Lung (tissue), 14 donors: ENCODE measurements around the gene NPEPPS. TPM values are rescaled to one million over a fixed set of nuclear protein-coding genes. Genes with fewer than 3 reads are reported as not detected.
"Not testable (repeated sequence)": the region's sequence is repeated elsewhere in the genome, so short reads cannot be mapped to it uniquely, and the experiment has no call there.

Experiments used
- ATAC-seq: fragments of 200-7000 bp; cut with Tn5 transposase; one replicate; pipeline ENCODE4 v1.9.1; 2020; ENCODE audit warnings: moderate number of reproducible peaks; ENCODE audit not compliant: insufficient read depth, low FRiP score
- DNase-seq, 3 donors: peaks; one replicate each; pipeline ENCODE4 v3.0.0-alpha.2; 2013 to 2017
- H3K27ac ChIP-seq, 2 donors: one replicate each; pipeline ENCODE4 v1.5.1; 2013; ENCODE audit warnings: mild to moderate bottlenecking in 2 of 2, moderate library complexity in 2 of 2, control low read depth in 1 of 2, inconsistent platforms in 1 of 2, low read depth in 1 of 2, low read length in 1 of 2
- H3K27me3 ChIP-seq, 3 donors: one replicate each; pipeline ENCODE4 v1.5.1; 2013; ENCODE audit warnings: low read length in 2 of 3; ENCODE audit not compliant: control insufficient read depth in 3 of 3, insufficient read depth in 3 of 3
- H3K36me3 ChIP-seq, 4 donors: one replicate each; pipeline ENCODE4 v1.5.1; 2013; ENCODE audit warnings: low read length in 4 of 4, mild to moderate bottlenecking in 1 of 4, moderate library complexity in 1 of 4; ENCODE audit not compliant: control insufficient read depth in 4 of 4, insufficient read depth in 4 of 4
- H3K4me1 ChIP-seq, 5 donors: one replicate each; pipeline ENCODE4 v1.5.1; 2013; ENCODE audit warnings: low read length in 5 of 5, mild to moderate bottlenecking in 2 of 5, moderate library complexity in 1 of 5; ENCODE audit not compliant: control insufficient read depth in 5 of 5, insufficient read depth in 5 of 5
- H3K4me3 ChIP-seq: one replicate; pipeline ENCODE4 v1.5.1; 2013; ENCODE audit warnings: mild to moderate bottlenecking, control low read depth, moderate library complexity
- H3K9ac ChIP-seq, 2 donors: one replicate each; pipeline ENCODE4 v1.5.1; 2013; ENCODE audit warnings: low read length in 2 of 2, control low read depth in 1 of 2; ENCODE audit not compliant: insufficient read depth in 1 of 2
- H3K9me3 ChIP-seq, 4 donors: one replicate each; pipeline ENCODE4 v1.5.1; 2013; ENCODE audit warnings: low read length in 3 of 4, mild to moderate bottlenecking in 1 of 4, moderate library complexity in 1 of 4; ENCODE audit not compliant: control insufficient read depth in 4 of 4, insufficient read depth in 3 of 4
- WGBS, 2 donors: extraction: QIAGEN DNeasy Blood & Tissue Kit; methylation state at CpG; one replicate each; pipeline ENCODE4 v1.1.7; 2013; 5-methylcytosine and 5-hydroxymethylcytosine counted together
- long read RNA-seq, 5 donors: transcript quantifications; one replicate each; lab custom pipeline, GENCODE V29; 2026
- polyA plus RNA-seq, 2 donors: library from polyadenylated mRNA; stranded (reverse); fragments of 200-250 nt; gene quantifications; one replicate each; pipeline ENCODE4 v1.2.1, GENCODE V29; 2013
- total RNA-seq, 2 donors: library from RNA; depleted of rRNA in 1 of 2; stranded (reverse); fragments of >200 nt in 1 of 2; gene quantifications; one replicate each; pipeline ENCODE4 v1.2.1, GENCODE V29; 2014 to 2021
- donor health status: Bipolar disorder and iron deficiency.
- donor health status: healthy.
- donor health status: DM: yes; HTN: yes; CAD: no.

Gene NPEPPS
- total RNA-seq (100 to 1,000 TPM in 1 of 2 donors, 10 to 100 TPM in 1; 93.8 to 245 TPM), polyA plus RNA-seq (10 to 100 TPM; 30.1 to 36.9 TPM)
- long read RNA-seq, donor 1, full-length matches to known transcripts = 17 of 17 reads
- long read RNA-seq, donor 1, partial matches to known transcripts = 0 of 17 reads
- long read RNA-seq, donor 1, other reads (novel, unspliced or antisense) = 0 of 17 reads
- long read RNA-seq, donor 2 = 0 reads
- long read RNA-seq, donor 3, full-length matches to known transcripts = 2 of 2 reads
- long read RNA-seq, donor 3, partial matches to known transcripts = 0 of 2 reads
- long read RNA-seq, donor 3, other reads (novel, unspliced or antisense) = 0 of 2 reads
- long read RNA-seq, donor 4, full-length matches to known transcripts = 1 of 1 reads
- long read RNA-seq, donor 4, partial matches to known transcripts = 0 of 1 reads
- long read RNA-seq, donor 4, other reads (novel, unspliced or antisense) = 0 of 1 reads
- long read RNA-seq, donor 5, full-length matches to known transcripts = 7 of 35 reads
- long read RNA-seq, donor 5, partial matches to known transcripts = 28 of 35 reads
- long read RNA-seq, donor 5, other reads (novel, unspliced or antisense) = 0 of 35 reads

- ATAC-seq = peak; percentile 98
Observed at GRCh38 chr17:47530557-47531232, at the start of gene NPEPPS. Gene NPEPPS, plus strand, starts transcription at chr17:47531108. Its CDS starts 193 bp downstream, at chr17:47531301.

GRCh38 chr17:47491841-47492212 is 39.1 kb upstream of the NPEPPS start:
- Histone ChIP-seq H3K9ac (peak overlapping the region in 1 of 2 donors; percentile 37), H3K4me3 (peak overlapping the region; percentile 50), H3K27ac (peak overlapping the region; percentile 56 to 89)
- H3K27me3 ChIP-seq, ATAC-seq, H3K9me3 ChIP-seq, H3K4me1 ChIP-seq, H3K36me3 ChIP-seq: not testable (repeated sequence)
- DNase-seq = peak in 1 of 3 donors; percentile 10
- 5 to 10% methylated on average over 13 to 15 of the region's 15 CpGs for WGBS, 2 donors

More at GRCh38 chr17:47530557-47531232, at the start of gene NPEPPS:
- peak within 1 kb of the TSS in 1 of 2 donors; percentile 49 for H3K9ac ChIP-seq
- peak within 1 kb of the TSS; percentile 62 for H3K4me3 ChIP-seq
- H3K9me3 ChIP-seq, H3K36me3 ChIP-seq, H3K4me1 ChIP-seq, H3K27me3 ChIP-seq: not testable (repeated sequence)
- H3K27ac ChIP-seq = peak within 1 kb of the TSS; percentile 82 to 86
- WGBS, 2 donors = 11 to 29% methylated on average over 27 to 59 of the region's 60 CpGs
- DNase-seq = peak; percentile 89 to 95 (median 92)

- H3K36me3 ChIP-seq, H3K27ac ChIP-seq, H3K9ac ChIP-seq, H3K9me3 ChIP-seq, DNase-seq, H3K27me3 ChIP-seq, H3K4me3 ChIP-seq, ATAC-seq: not testable (repeated sequence)
- 41 to 67% methylated on average over 1 of the region's 1 CpG for WGBS, 2 donors
- H3K4me1 ChIP-seq = peaks cover 0 to 19% (median 0%) of the 10 kb centered on the region in 5 donors
Observed at GRCh38 chr17:47499074-47499473, 31.8 kb upstream of the NPEPPS start.

- H3K4me3 ChIP-seq, DNase-seq, H3K27me3 ChIP-seq, H3K27ac ChIP-seq, H3K36me3 ChIP-seq, ATAC-seq, H3K9ac ChIP-seq, H3K9me3 ChIP-seq: not testable (repeated sequence)
- 92% methylated on average over 4 of the region's 4 CpGs for WGBS, 2 donors
- peaks cover 0 to 19% (median 0%) of the 10 kb centered on the region in 5 donors for H3K4me1 ChIP-seq
Observed at GRCh38 chr17:47499494-47499893, 31.4 kb upstream of the NPEPPS start.

- H3K36me3 ChIP-seq, H3K4me3 ChIP-seq, H3K9ac ChIP-seq, H3K27me3 ChIP-seq, ATAC-seq, H3K27ac ChIP-seq, H3K9me3 ChIP-seq: not testable (repeated sequence)
- DNase-seq = peak; percentile 15 to 31 (median 29)
- H3K4me1 ChIP-seq = peaks cover 0 to 19% (median 0%) of the 10 kb centered on the region in 5 donors
- WGBS, 2 donors = 58 to 72% methylated on average over 3 to 4 of the region's 4 CpGs
Observed at GRCh38 chr17:47500620-47501019, 30.3 kb upstream of the NPEPPS start.

GRCh38 chr17:47502122-47502731 is 28.7 kb upstream of the NPEPPS start:
- DNase-seq (peak; percentile 25 to 85 (median 55)), ATAC-seq (peak; percentile 85)
- Histone ChIP-seq H3K4me1 (peaks cover 0 to 19% (median 0%) of the 10 kb centered on the region in 5 donors), H3K27ac (peak overlapping the region in 1 of 2 donors; percentile 47)
- H3K36me3 ChIP-seq, H3K9ac ChIP-seq, H3K9me3 ChIP-seq, H3K4me3 ChIP-seq, H3K27me3 ChIP-seq: not testable (repeated sequence)
- WGBS, 2 donors = 33 to 44% methylated on average over 3 to 5 of the region's 8 CpGs

- not testable (repeated sequence) for H3K9ac ChIP-seq, H3K27me3 ChIP-seq, H3K36me3 ChIP-seq, H3K4me3 ChIP-seq, H3K9me3 ChIP-seq, ATAC-seq
- H3K27ac ChIP-seq = peak overlapping the region in 1 of 2 donors; percentile 9
- H3K4me1 ChIP-seq = peaks cover 0 to 19% (median 0%) of the 10 kb centered on the region in 5 donors
- DNase-seq = peak in 2 of 3 donors; percentile 18 to 33
- 41 to 60% methylated on average over 2 of the region's 2 CpGs for WGBS, 2 donors
Observed at GRCh38 chr17:47502776-47503455, 28.0 kb upstream of the NPEPPS start.
